Left lung (tissue), 10 donors: Measurements from ENCODE around the gene EHD2. TPM values are rescaled to one million over a fixed set of nuclear protein-coding genes. Genes with fewer than 3 reads are reported as not detected.

Source experiments
- ATAC-seq: fragments of 200-7000 bp; cut with Tn5 transposase; one replicate; pipeline ENCODE4 v1.9.1; 2020; ENCODE audit warnings: moderate library complexity
- DNase-seq, 4 donors: peaks; one replicate each; pipeline ENCODE4 v3.0.0-alpha.2; 2013 to 2020
- H3K27ac ChIP-seq, 2 donors: fragments of 200-600 bp; sonication (generic) in 1 of 2; one replicate each; pipeline versions ENCODE4 v1.5.0 to v1.8.0; 2020 to 2021
- H3K27me3 ChIP-seq, 2 donors: fragments of 200-600 bp; sonication (generic) in 1 of 2; one replicate each; pipeline versions ENCODE4 v1.5.0 to v1.8.0; 2020 to 2021
- H3K36me3 ChIP-seq, 2 donors: fragments of 200-600 bp; sonication (generic) in 1 of 2; one replicate each; pipeline versions ENCODE4 v1.5.0 to v1.8.0; 2020 to 2021
- H3K4me1 ChIP-seq, 2 donors: fragments of 200-600 bp; one replicate each; pipeline ENCODE4 v1.8.0; 2021
- H3K4me3 ChIP-seq, 2 donors: fragments of 200-600 bp; sonication (generic) in 1 of 2; one replicate each; pipeline versions ENCODE4 v1.5.0 to v1.8.0; 2020 to 2021; ENCODE audit warnings: mild to moderate bottlenecking in 1 of 2
- H3K9me3 ChIP-seq, 2 donors: fragments of 200-600 bp; sonication (generic) in 1 of 2; one replicate each; pipeline versions ENCODE4 v1.5.0 to v1.8.0; 2020 to 2021
- intact Hi-C, 2 donors: fragments of 100-400 bp; cut with DNase I; formaldehyde crosslinking; loops; one replicate each; pipeline versions ENCODE4 v1.11.2 to v1.14.2; 2022
- polyA plus RNA-seq, 6 donors: library from polyadenylated mRNA; unstranded; fragments of 120-200 nt; gene quantifications; one replicate each; pipeline ENCODE4 v1.2.1, GENCODE V29; 2013; ENCODE audit not compliant: insufficient read length in 6 of 6
- total RNA-seq, 2 donors: library from RNA; stranded (reverse); fragmentation: NEBNext Ultra II Directional; extraction: Animal tissue kit (Norgen Biotek cat#: 25700); gene quantifications; one replicate each; pipeline ENCODE4 v1.2.1, GENCODE V29; 2021
- TF ChIP-seq, protein P1 (sequence below), 2 donors: fragments of 200-600 bp; sonication (generic) in 1 of 2; IDR thresholded peaks; one replicate each; pipeline versions ENCODE4 v1.5.0 to v1.8.0; 2021; ENCODE audit warnings: antibody characterized with exemption in 2 of 2
- donor health status: DM: no; HTN: yes; CAD: no.
- donor health status: DM: no; HTN: no; CAD: no.

EHD2 gene
- total and polyA plus RNA-seq, 8 donors: 97.3 to 263 (median 130) TPM

GRCh38 chr19:47695533-47696262 is 17.5 kb upstream of the EHD2 start:
- peaks cover 0 to 70% of the 10 kb centered on the region in 2 donors for H3K36me3 ChIP-seq
- H3K27me3 ChIP-seq: no peaks in the 10 kb centered on the region
- H3K27ac ChIP-seq: no peak overlapping the region
- intact Hi-C loops: loop anchor here in 1 of 2 donors (10.0 kb wide), 1 partner anchor 91 kb away; the partner anchor contains the start of gene BICRA
- DNase-seq: peak in 1 of 4 donors; percentile 70
- TF ChIP-seq, protein P1, sequence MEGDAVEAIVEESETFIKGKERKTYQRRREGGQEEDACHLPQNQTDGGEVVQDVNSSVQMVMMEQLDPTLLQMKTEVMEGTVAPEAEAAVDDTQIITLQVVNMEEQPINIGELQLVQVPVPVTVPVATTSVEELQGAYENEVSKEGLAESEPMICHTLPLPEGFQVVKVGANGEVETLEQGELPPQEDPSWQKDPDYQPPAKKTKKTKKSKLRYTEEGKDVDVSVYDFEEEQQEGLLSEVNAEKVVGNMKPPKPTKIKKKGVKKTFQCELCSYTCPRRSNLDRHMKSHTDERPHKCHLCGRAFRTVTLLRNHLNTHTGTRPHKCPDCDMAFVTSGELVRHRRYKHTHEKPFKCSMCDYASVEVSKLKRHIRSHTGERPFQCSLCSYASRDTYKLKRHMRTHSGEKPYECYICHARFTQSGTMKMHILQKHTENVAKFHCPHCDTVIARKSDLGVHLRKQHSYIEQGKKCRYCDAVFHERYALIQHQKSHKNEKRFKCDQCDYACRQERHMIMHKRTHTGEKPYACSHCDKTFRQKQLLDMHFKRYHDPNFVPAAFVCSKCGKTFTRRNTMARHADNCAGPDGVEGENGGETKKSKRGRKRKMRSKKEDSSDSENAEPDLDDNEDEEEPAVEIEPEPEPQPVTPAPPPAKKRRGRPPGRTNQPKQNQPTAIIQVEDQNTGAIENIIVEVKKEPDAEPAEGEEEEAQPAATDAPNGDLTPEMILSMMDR (IDR thresholded peaks at IDR 0.05): no peak
- no peaks in the 10 kb centered on the region for H3K9me3 ChIP-seq
- no peak for ATAC-seq
- H3K4me1 ChIP-seq: peaks cover 0 to 7% of the 10 kb centered on the region in 2 donors
- H3K4me3 ChIP-seq: no peak overlapping the region

DNA sequence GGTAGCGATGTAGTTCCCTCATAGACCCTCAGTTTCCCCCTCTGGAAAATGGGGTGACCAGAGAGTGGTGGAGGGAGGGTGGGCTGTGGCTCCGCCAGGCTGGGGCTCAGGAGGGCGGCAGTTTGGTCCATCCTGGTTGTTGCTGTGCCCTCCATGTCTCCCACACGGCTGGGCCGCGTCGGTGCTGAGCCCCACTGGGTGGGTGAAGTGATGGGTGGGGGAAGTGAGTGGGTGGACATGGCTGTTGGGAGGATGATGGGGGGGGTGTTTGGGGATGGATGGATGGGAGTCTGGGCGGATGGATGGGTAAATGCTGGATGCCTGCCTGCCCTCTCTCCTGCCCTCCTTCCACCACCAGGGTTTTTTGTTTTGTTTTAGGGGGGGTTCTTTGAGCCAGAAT is 16.6 kb upstream of the EHD2 start:
- TF ChIP-seq, protein P1 (IDR thresholded peaks at IDR 0.05): no peak
- Histone ChIP-seq H3K9me3 (no peaks in the 10 kb centered on the region), H3K36me3 (peaks cover 0 to 70% of the 10 kb centered on the region in 2 donors), H3K4me1 (peaks cover 0 to 7% of the 10 kb centered on the region in 2 donors), H3K27me3 (no peaks in the 10 kb centered on the region), H3K4me3 (no peak overlapping the region), H3K27ac (no peak overlapping the region)
- ATAC-seq (no peak), DNase-seq (peak in 1 of 4 donors; percentile 59)
- intact Hi-C loops: loop anchor here in 1 of 2 donors (10.0 kb wide), 1 partner anchor 92 kb away; the partner anchor contains the start of gene BICRA

- peak; percentile 62 to 90 (median 76) for DNase-seq
- intact Hi-C loops: loop anchor here in 1 of 2 donors (10.0 kb wide), 1 partner anchor 93 kb away; the partner anchor contains the start of gene BICRA
Measured at GRCh38 chr19:47697863-47698609, 15.2 kb upstream of the EHD2 start.

DNA sequence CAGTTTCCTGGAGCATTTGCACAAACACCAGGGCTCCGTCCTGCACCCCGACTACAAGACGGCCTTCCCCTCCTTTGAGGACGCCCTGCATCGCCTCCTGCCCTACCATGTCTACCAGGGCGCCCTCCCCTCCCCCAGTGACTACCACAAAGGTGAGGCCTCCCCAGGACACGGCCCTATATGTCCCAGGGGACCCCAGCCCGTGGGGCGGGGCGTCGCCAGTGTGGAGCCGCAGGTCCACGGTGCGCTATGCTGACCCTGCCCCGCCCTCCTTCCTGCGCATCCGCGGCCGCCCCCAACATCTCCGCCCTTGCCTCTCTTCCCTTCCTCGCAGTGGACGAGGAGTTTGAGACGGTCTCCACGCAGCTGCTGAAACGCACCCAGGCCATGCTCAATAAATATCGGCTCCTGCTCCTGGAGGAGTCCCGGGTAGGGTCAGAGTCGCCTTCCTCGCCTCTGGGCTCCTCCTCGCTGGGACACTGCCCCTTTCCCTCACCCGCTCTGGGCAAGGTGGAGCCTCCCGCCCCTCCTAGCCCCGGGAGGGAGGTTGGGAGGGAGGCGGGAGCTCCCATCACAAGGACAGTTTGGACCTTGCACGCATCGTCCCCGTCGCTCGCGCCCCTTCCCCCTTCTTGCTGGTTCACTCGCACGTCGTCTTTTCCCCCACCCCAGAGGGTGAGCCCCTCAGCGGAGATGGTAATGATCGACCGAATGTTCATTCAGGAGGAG is 14.4 kb upstream of the EHD2 start:
- ATAC-seq: no peak
- Histone ChIP-seq H3K4me3 (no peak overlapping the region), H3K9me3 (no peaks in the 10 kb centered on the region), H3K4me1 (peaks cover 0 to 7% of the 10 kb centered on the region in 2 donors), H3K27ac (no peak overlapping the region), H3K27me3 (no peaks in the 10 kb centered on the region), H3K36me3 (peaks cover 0 to 70% of the 10 kb centered on the region in 2 donors)
- DNase-seq: no peak
- TF ChIP-seq, protein P1 (IDR thresholded peaks at IDR 0.05): no peak
- intact Hi-C loops: loop anchor here in 1 of 2 donors (10.0 kb wide), 1 partner anchor 94 kb away; the partner anchor contains the start of gene BICRA

More at GRCh38 chr19:47697863-47698609, 15.2 kb upstream of the EHD2 start:
- Histone ChIP-seq H3K36me3 (peaks cover 0 to 70% of the 10 kb centered on the region in 2 donors), H3K9me3 (no peaks in the 10 kb centered on the region), H3K27me3 (no peaks in the 10 kb centered on the region), H3K4me1 (peaks cover 0 to 7% of the 10 kb centered on the region in 2 donors), H3K27ac (no peak overlapping the region), H3K4me3 (no peak overlapping the region)
- TF ChIP-seq, protein P1 (IDR thresholded peaks at IDR 0.05): peak; percentile 91 to 93
- ATAC-seq: peak; percentile 95
